ENCODE measurements around the gene SORCS2. TPM values are rescaled to one million over a fixed set of nuclear protein-coding genes. Genes with fewer than 3 reads are reported as not detected.

Gene SORCS2
- polyA plus RNA-seq, 1 donor from 2014 or later: 1.0 TPM

- Histone ChIP-seq H3K4me2 (ENCODE audit: low read length) (peak overlapping the region; percentile 17), H4K20me1 (ENCODE audit: insufficient read depth) (no peaks in the 10 kb centered on the region), H3F3A (ENCODE audit: insufficient read depth, low read length, poor library complexity, severe bottlenecking) (no peaks in the 10 kb centered on the region), H2AFZ (ENCODE audit: low read depth, low read length) (no peak overlapping the region), H3K4me3 (ENCODE audit: low read length) (peak overlapping the region; percentile 47), H3K9ac (ENCODE audit: low read length) (no peak overlapping the region), H3K9me3 (ENCODE audit: low read length) (peaks cover 3% of the 10 kb centered on the region), H3K27me3 (ENCODE audit: insufficient read depth, low read depth, low read length) (no peaks in the 10 kb centered on the region), H3K79me2 (replicated peaks; ENCODE audit: insufficient read depth, low read length) (no peaks in the 10 kb centered on the region), H3K9me2 (ENCODE audit: insufficient read depth, low read length) (no peaks in the 10 kb centered on the region), H3K36me3 (ENCODE audit: insufficient read depth, low read length) (no peaks in the 10 kb centered on the region), H3K27ac (ENCODE audit: low read length) (no peak overlapping the region)
- TF ChIP-seq RAD21 (conservative IDR thresholded peaks at IDR 0.05): peak; percentile 19
- TF ChIP-seq, protein P1, sequence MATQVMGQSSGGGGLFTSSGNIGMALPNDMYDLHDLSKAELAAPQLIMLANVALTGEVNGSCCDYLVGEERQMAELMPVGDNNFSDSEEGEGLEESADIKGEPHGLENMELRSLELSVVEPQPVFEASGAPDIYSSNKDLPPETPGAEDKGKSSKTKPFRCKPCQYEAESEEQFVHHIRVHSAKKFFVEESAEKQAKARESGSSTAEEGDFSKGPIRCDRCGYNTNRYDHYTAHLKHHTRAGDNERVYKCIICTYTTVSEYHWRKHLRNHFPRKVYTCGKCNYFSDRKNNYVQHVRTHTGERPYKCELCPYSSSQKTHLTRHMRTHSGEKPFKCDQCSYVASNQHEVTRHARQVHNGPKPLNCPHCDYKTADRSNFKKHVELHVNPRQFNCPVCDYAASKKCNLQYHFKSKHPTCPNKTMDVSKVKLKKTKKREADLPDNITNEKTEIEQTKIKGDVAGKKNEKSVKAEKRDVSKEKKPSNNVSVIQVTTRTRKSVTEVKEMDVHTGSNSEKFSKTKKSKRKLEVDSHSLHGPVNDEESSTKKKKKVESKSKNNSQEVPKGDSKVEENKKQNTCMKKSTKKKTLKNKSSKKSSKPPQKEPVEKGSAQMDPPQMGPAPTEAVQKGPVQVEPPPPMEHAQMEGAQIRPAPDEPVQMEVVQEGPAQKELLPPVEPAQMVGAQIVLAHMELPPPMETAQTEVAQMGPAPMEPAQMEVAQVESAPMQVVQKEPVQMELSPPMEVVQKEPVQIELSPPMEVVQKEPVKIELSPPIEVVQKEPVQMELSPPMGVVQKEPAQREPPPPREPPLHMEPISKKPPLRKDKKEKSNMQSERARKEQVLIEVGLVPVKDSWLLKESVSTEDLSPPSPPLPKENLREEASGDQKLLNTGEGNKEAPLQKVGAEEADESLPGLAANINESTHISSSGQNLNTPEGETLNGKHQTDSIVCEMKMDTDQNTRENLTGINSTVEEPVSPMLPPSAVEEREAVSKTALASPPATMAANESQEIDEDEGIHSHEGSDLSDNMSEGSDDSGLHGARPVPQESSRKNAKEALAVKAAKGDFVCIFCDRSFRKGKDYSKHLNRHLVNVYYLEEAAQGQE (IDR thresholded peaks at IDR 0.05; ENCODE audit: borderline replicate concordance): no peak
- peak; percentile 81 for TF ChIP-seq POLR2AphosphoS5 (IDR thresholded peaks at IDR 0.05)
- no peak for TF ChIP-seq TAF1 (IDR thresholded peaks at IDR 0.05; ENCODE audit: low read depth)
- TF ChIP-seq SMC3 (conservative IDR thresholded peaks at IDR 0.05; ENCODE audit: poor library complexity): peak; percentile 35
- TF ChIP-seq EZH2 (IDR thresholded peaks at IDR 0.05; ENCODE audit: borderline replicate concordance, insufficient read depth, low read length, poor library complexity, severe bottlenecking): no peak
- peak; percentile 24 for TF ChIP-seq MXI1 (conservative IDR thresholded peaks at IDR 0.05; ENCODE audit: poor library complexity, severe bottlenecking)
- TF ChIP-seq EP300 (conservative IDR thresholded peaks at IDR 0.05; ENCODE audit: poor library complexity, severe bottlenecking): peak; percentile 78
- TF ChIP-seq, protein P2, sequence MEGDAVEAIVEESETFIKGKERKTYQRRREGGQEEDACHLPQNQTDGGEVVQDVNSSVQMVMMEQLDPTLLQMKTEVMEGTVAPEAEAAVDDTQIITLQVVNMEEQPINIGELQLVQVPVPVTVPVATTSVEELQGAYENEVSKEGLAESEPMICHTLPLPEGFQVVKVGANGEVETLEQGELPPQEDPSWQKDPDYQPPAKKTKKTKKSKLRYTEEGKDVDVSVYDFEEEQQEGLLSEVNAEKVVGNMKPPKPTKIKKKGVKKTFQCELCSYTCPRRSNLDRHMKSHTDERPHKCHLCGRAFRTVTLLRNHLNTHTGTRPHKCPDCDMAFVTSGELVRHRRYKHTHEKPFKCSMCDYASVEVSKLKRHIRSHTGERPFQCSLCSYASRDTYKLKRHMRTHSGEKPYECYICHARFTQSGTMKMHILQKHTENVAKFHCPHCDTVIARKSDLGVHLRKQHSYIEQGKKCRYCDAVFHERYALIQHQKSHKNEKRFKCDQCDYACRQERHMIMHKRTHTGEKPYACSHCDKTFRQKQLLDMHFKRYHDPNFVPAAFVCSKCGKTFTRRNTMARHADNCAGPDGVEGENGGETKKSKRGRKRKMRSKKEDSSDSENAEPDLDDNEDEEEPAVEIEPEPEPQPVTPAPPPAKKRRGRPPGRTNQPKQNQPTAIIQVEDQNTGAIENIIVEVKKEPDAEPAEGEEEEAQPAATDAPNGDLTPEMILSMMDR (IDR thresholded peaks at IDR 0.05; ENCODE audit: poor library complexity, severe bottlenecking): no peak
Measured at GRCh38 chr4:7584606-7585159, 392.3 kb downstream of the SORCS2 start.

DNA sequence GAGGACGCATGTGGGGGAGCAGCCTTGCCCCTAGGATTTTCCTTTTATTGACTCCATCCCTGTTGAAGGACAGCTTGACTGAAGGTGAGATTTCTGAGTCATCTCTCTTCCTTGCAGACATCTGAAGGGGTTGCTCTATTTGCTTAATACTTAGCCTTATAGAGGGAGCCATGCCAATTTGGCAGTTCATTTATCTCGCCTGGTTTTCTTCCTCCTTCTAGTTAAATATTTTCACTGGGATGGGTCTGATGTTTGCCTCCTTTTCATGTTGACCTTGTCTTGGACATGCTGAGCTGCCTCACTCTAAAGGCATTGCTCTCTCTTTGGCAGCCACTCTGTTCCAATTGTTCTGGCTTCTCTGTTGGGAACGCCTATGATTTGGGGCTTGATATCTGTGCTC lies 393.4 kb downstream of the SORCS2 start:
- Histone ChIP-seq H3K27me3 (ENCODE audit: insufficient read depth, low read depth, low read length) (no peaks in the 10 kb centered on the region), H3K27ac (ENCODE audit: low read length) (no peak overlapping the region), H4K20me1 (ENCODE audit: insufficient read depth) (no peaks in the 10 kb centered on the region), H3K9me3 (ENCODE audit: low read length) (no peaks in the 10 kb centered on the region), H3K79me2 (replicated peaks; ENCODE audit: insufficient read depth, low read length) (no peaks in the 10 kb centered on the region), H3K4me3 (ENCODE audit: low read length) (no peak overlapping the region), H3K4me2 (ENCODE audit: low read length) (no peak overlapping the region), H3K9ac (ENCODE audit: low read length) (no peak overlapping the region), H3K36me3 (ENCODE audit: insufficient read depth, low read length) (no peaks in the 10 kb centered on the region), H3F3A (ENCODE audit: insufficient read depth, low read length, poor library complexity, severe bottlenecking) (no peaks in the 10 kb centered on the region), H2AFZ (ENCODE audit: low read depth, low read length) (no peak overlapping the region), H3K9me2 (ENCODE audit: insufficient read depth, low read length) (no peaks in the 10 kb centered on the region)
- no peak for TF ChIP-seq RAD21 (conservative IDR thresholded peaks at IDR 0.05)
- TF ChIP-seq EZH2 (IDR thresholded peaks at IDR 0.05; ENCODE audit: borderline replicate concordance, insufficient read depth, low read length, poor library complexity, severe bottlenecking): no peak
- no peak for TF ChIP-seq TAF1 (IDR thresholded peaks at IDR 0.05; ENCODE audit: low read depth)

Data from neural cell (in vitro differentiated cells).